Gastrocnemius medialis (tissue), 4 donors: ENCODE data around the gene PTEN. TPM values are rescaled to one million over a fixed set of nuclear protein-coding genes. Genes with fewer than 3 reads are reported as not detected.

ENCODE experiments used
- ATAC-seq, 2 donors: fragments of 150-250 bp; one replicate each; pipeline ENCODE4 v1.9.1; 2016
- DNase-seq, 2 donors: peaks; one replicate each; pipeline ENCODE4 v3.0.0-alpha.2; 2019
- H3K27ac ChIP-seq, 4 donors: fragments of 200-600 bp; sonication (generic); 1 replicate in 1 of 4; 2 replicates in 3 of 4; pipeline ENCODE4 v1.5.1; 2016 to 2018; ENCODE audit warnings: mild to moderate bottlenecking in 2 of 4, moderate library complexity in 1 of 4
- H3K27me3 ChIP-seq, 3 donors: fragments of 200-600 bp; sonication (generic) in 2 of 3; 1 replicate in 1 of 3; 2 replicates in 2 of 3; pipeline versions ENCODE4 v1.5.1 to v1.6.0; 2016 to 2019; ENCODE audit warnings: mild to moderate bottlenecking in 1 of 3, moderate library complexity in 1 of 3
- H3K36me3 ChIP-seq, 2 donors: fragments of 200-600 bp; sonication (generic) in 1 of 2; one replicate each; pipeline ENCODE4 v1.5.1; 2017 to 2018
- H3K4me1 ChIP-seq, 2 donors: fragments of 200-600 bp; sonication (generic) in 1 of 2; one replicate each; pipeline ENCODE4 v1.5.1; 2016 to 2017; ENCODE audit warnings: mild to moderate bottlenecking in 2 of 2
- H3K4me3 ChIP-seq, 4 donors: fragments of 200-600 bp; sonication (generic) in 3 of 4; 1 replicate in 1 of 4; 2 replicates in 3 of 4; pipeline ENCODE4 v1.5.1; 2016 to 2019; ENCODE audit warnings: mild to moderate bottlenecking in 2 of 4
- H3K9me3 ChIP-seq, 3 donors: fragments of 200-600 bp; sonication (generic) in 2 of 3; 1 replicate in 1 of 3; 2 replicates in 2 of 3; pipeline ENCODE4 v1.5.1; 2016 to 2019
- POLR2A ChIP-seq, 2 donors: fragments of 450-650 bp; IDR thresholded peaks; one replicate each; pipeline ENCODE4 v1.6.1; 2017; ENCODE audit warnings: antibody characterized with exemption in 2 of 2, mild to moderate bottlenecking in 2 of 2, moderate library complexity in 2 of 2
- in situ Hi-C, 4 donors: fragments of 200-750 bp; cut with MboI; loops; one replicate each; pipeline versions ENCODE4 v1.15.0 to v1.8.0; 2017; ENCODE audit warnings: low sequenced_read_pairs in 4 of 4
- intact Hi-C: fragments of 100-400 bp; cut with DNase I; formaldehyde crosslinking; loops from one replicate; pipeline ENCODE4 v1.15.1; 2023; ENCODE audit warnings: low total_unique reads
- total RNA-seq, 4 donors: library from RNA; depleted of rRNA; stranded (reverse); fragments of >200 nt; gene quantifications; one replicate each; pipeline versions ENCODE4 v1.1.0 to v1.2.3, GENCODE V29; 2016
- TF ChIP-seq, protein P1 (sequence below), 5 experiments: fragments of 450-650 bp in 3 of 5; fragments of 200-600 bp in 2 of 5; sonication (generic) in 2 of 5; IDR thresholded peaks in 4 of 5; conservative IDR thresholded peaks in 1 of 5; 1 replicate in 4 of 5; 2 replicates in 1 of 5; pipeline ENCODE4 v1.5.1; 2016 to 2019; ENCODE audit warnings: antibody characterized with exemption in 5 of 5, mild to moderate bottlenecking in 3 of 5, moderate library complexity in 3 of 5

The PTEN gene
- total RNA-seq, 4 donors from 2014 or later, result 32.2 to 54.5 (median 41.5) TPM

- DNase-seq, result no peak
- Histone ChIP-seq H3K4me1 (peaks cover 41 to 44% of the 10 kb centered on the region in 2 donors), H3K4me3 (no peak overlapping the region), H3K9me3 (peaks cover 0 to 5% (median 0%) of the 10 kb centered on the region in 3 donors), H3K27me3 (no peaks in the 10 kb centered on the region), H3K36me3 (no peaks in the 10 kb centered on the region), H3K27ac (peak overlapping the region; percentile 13 to 47 (median 41))
- ATAC-seq, result no peak
- TF ChIP-seq POLR2A (IDR thresholded peaks at IDR 0.05), result no peak
- TF ChIP-seq, protein P1, sequence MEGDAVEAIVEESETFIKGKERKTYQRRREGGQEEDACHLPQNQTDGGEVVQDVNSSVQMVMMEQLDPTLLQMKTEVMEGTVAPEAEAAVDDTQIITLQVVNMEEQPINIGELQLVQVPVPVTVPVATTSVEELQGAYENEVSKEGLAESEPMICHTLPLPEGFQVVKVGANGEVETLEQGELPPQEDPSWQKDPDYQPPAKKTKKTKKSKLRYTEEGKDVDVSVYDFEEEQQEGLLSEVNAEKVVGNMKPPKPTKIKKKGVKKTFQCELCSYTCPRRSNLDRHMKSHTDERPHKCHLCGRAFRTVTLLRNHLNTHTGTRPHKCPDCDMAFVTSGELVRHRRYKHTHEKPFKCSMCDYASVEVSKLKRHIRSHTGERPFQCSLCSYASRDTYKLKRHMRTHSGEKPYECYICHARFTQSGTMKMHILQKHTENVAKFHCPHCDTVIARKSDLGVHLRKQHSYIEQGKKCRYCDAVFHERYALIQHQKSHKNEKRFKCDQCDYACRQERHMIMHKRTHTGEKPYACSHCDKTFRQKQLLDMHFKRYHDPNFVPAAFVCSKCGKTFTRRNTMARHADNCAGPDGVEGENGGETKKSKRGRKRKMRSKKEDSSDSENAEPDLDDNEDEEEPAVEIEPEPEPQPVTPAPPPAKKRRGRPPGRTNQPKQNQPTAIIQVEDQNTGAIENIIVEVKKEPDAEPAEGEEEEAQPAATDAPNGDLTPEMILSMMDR (IDR thresholded peaks at IDR 0.05 in 4 of 5, conservative IDR thresholded peaks at IDR 0.05 in 1 of 5), result no peak
- in situ Hi-C loops, result no loop called here
- intact Hi-C loops, result no loop called here
These were observed 54.9 kb downstream of the PTEN start for GRCh38 chr10:87918254-87918859.

GRCh38 chr10:87920538-87920937, 57.1 kb downstream of the PTEN start:
- H3K4me3 ChIP-seq, result no peak overlapping the region
- no peaks in the 10 kb centered on the region for H3K27me3 ChIP-seq
- in situ Hi-C loops, result no loop called here
- no peaks in the 10 kb centered on the region for H3K36me3 ChIP-seq
- H3K4me1 ChIP-seq, result peaks cover 57 to 63% of the 10 kb centered on the region in 2 donors
- intact Hi-C loops, result no loop called here
- no peak overlapping the region for H3K27ac ChIP-seq
- ATAC-seq, result no peak
- no peak for DNase-seq
- TF ChIP-seq, protein P1 (IDR thresholded peaks at IDR 0.05 in 4 of 5, conservative IDR thresholded peaks at IDR 0.05 in 1 of 5), result no peak
- TF ChIP-seq POLR2A (IDR thresholded peaks at IDR 0.05), result no peak
- H3K9me3 ChIP-seq, result no peaks in the 10 kb centered on the region

GRCh38 chr10:87921931-87922688, 58.7 kb downstream of the PTEN start:
- Histone ChIP-seq H3K27me3 (no peaks in the 10 kb centered on the region), H3K9me3 (no peaks in the 10 kb centered on the region), H3K4me1 (peaks cover 51 to 64% of the 10 kb centered on the region in 2 donors), H3K36me3 (no peaks in the 10 kb centered on the region), H3K4me3 (no peak overlapping the region), H3K27ac (no peak overlapping the region)
- intact Hi-C loops (no loop called here), in situ Hi-C loops (no loop called here)
- TF ChIP-seq, protein P1 (IDR thresholded peaks at IDR 0.05 in 4 of 5, conservative IDR thresholded peaks at IDR 0.05 in 1 of 5), result no peak
- TF ChIP-seq POLR2A (IDR thresholded peaks at IDR 0.05), result no peak
- ATAC-seq (no peak), DNase-seq (no peak)

DNA sequence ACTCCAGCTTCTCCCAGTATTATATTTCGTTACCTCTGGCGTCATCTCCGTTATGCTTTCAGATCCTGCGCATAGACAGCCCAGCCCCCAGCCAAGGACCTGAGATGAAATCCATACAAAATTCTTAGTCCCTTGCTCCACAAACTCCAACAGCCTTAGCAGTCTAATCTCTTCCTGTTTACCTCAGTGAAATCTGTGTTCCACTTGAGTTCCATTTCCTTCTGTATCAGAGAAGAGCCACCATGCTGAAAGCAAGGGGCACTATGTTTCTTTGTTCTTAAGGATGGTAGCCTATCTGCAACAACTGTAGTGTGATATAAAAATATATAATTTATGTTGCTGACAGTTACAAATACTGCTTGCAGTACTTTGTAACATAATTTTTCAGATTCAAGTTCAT, 59.8 kb downstream of the PTEN start:
- TF ChIP-seq, protein P1 (IDR thresholded peaks at IDR 0.05 in 4 of 5, conservative IDR thresholded peaks at IDR 0.05 in 1 of 5), result no peak
- TF ChIP-seq POLR2A (IDR thresholded peaks at IDR 0.05), result no peak
- no peak for ATAC-seq
- H3K9me3 ChIP-seq, result no peaks in the 10 kb centered on the region
- H3K36me3 ChIP-seq, result no peaks in the 10 kb centered on the region
- H3K27ac ChIP-seq, result no peak overlapping the region
- H3K4me1 ChIP-seq, result peaks cover 53 to 61% of the 10 kb centered on the region in 2 donors
- no peak for DNase-seq
- in situ Hi-C loops (no loop called here), intact Hi-C loops (no loop called here)
- H3K27me3 ChIP-seq, result no peaks in the 10 kb centered on the region
- no peak overlapping the region for H3K4me3 ChIP-seq
